Thoracic aorta endothelial cell (primary cell): ENCODE data around the gene PPP1R14B. TPM values are rescaled to one million over a fixed set of nuclear protein-coding genes. Genes with fewer than 3 reads are reported as not detected.

Source experiments
- small RNA-seq: library from RNA; depleted of rRNA; stranded (forward); fragments of <200 nt; gene quantifications from one replicate; pipeline ENCODE3, GENCODE V24; 2012
- total RNA-seq: library from RNA; depleted of rRNA; stranded (reverse); fragments of >200 nt; gene quantifications from 2 replicates; pipeline ENCODE4 v1.2.3, GENCODE V29; 2012

Gene PPP1R14B
- 258 and 294 TPM in 2 replicates for total RNA-seq

GRCh38 chr11:64246871-64247728 lies at the start of gene PPP1R14B:
PPP1R14B (minus strand) TSS chr11:64246943; CDS start chr11:64246673, 270 bp downstream.

GRCh38 chr11:64291262-64291751 lies 44.6 kb upstream of the PPP1R14B start, which contains the start of gene KCNK4:
KCNK4 (plus strand) TSS chr11:64291302; CDS start chr11:64293019, 1,717 bp downstream.

GRCh38 chr11:64284962-64285884 lies 38.5 kb upstream of the PPP1R14B start, which contains the start of gene GPR137:
GPR137 (plus strand) TSS chr11:64285848; CDS start chr11:64286525, 677 bp downstream.

GRCh38 chr11:64284048-64284961 lies 37.6 kb upstream of the PPP1R14B start, which contains the start of gene BAD:
BAD (minus strand) TSS chr11:64284665; CDS start chr11:64284368, 297 bp downstream.

GRCh38 chr11:64251016-64251752 lies 4.4 kb upstream of the PPP1R14B start, which contains the start of gene PLCB3:
PLCB3 (plus strand) TSS chr11:64251530; CDS start chr11:64251650, 120 bp downstream.

GRCh38 chr11:64240435-64241240 lies 6.1 kb downstream of the PPP1R14B start, which contains the start of gene FKBP2:
FKBP2 (plus strand) TSS chr11:64241095; CDS start chr11:64242388, 1,293 bp downstream.

GRCh38 chr11:64233913-64234586 lies 12.7 kb downstream of the PPP1R14B start, which contains the start of gene VEGFB:
VEGFB (plus strand) TSS chr11:64234584; CDS start chr11:64234834, 250 bp downstream.

GRCh38 chr11:64230171-64230984 lies 16.4 kb downstream of the PPP1R14B start, which contains the start of gene DNAJC4:
DNAJC4 (plus strand) TSS chr11:64230548; CDS start chr11:64230855, 307 bp downstream.

GRCh38 chr11:64225608-64226506 lies 20.9 kb downstream of the PPP1R14B start, which contains the start of the genes NUDT22 and TRPT1:
NUDT22 (plus strand) TSS chr11:64226274; CDS start chr11:64226653, 379 bp downstream.
TRPT1 (minus strand) TSS chr11:64226186; CDS start chr11:64225860, 326 bp downstream.

GRCh38 chr11:64206457-64207255 lies 40.1 kb downstream of the PPP1R14B start, which contains the start of gene FERMT3:
FERMT3 (plus strand) TSS chr11:64206721; CDS start chr11:64207365, 644 bp downstream.

Small RNA genes lying within 50 kb of the gene (small RNA-seq; reads per million reads assigned to genes)
- gene RF00019, result not detected

Other genes with a start within 250 kb of the PPP1R14B start
- gene FLRT1, start 211.0 kb downstream of the PPP1R14B start, total RNA-seq, result not detected in 2 replicates
- gene MACROD1, start 80.8 kb downstream of the PPP1R14B start, total RNA-seq, result 12.4 and 18.5 TPM in 2 replicates
- 247 and 273 TPM in 2 replicates for gene STIP1, start 60.8 kb downstream of the PPP1R14B start, total RNA-seq
- 124 and 138 TPM in 2 replicates for gene FERMT3, start 40.2 kb downstream of the PPP1R14B start, total RNA-seq
- 18.2 and 22.8 TPM in 2 replicates for gene TRPT1, start 20.8 kb downstream of the PPP1R14B start, total RNA-seq
- 27.9 and 34.0 TPM in 2 replicates for gene NUDT22, start 20.7 kb downstream of the PPP1R14B start, total RNA-seq
- 8.1 and 8.9 TPM in 2 replicates for gene DNAJC4, start 16.4 kb downstream of the PPP1R14B start, total RNA-seq
- gene VEGFB, start 12.4 kb downstream of the PPP1R14B start, total RNA-seq, result 11.0 and 14.8 TPM in 2 replicates
- 23.8 and 34.0 TPM in 2 replicates for gene FKBP2, start 5.8 kb downstream of the PPP1R14B start, total RNA-seq
- gene PLCB3, start 4.6 kb upstream of the PPP1R14B start, total RNA-seq, result 61.2 and 61.6 TPM in 2 replicates
- gene BAD, start 37.7 kb upstream of the PPP1R14B start, total RNA-seq, result 49.2 and 51.7 TPM in 2 replicates
- gene GPR137, start 38.9 kb upstream of the PPP1R14B start, total RNA-seq, result 9.1 and 9.7 TPM in 2 replicates
- gene KCNK4, start 44.4 kb upstream of the PPP1R14B start, total RNA-seq, result 0.07 TPM in 1 of 2 replicates, not detected in the other
- gene CATSPERZ, start 53.4 kb upstream of the PPP1R14B start, total RNA-seq, result 0.27 and 0.57 TPM in 2 replicates
- gene ESRRA, start 58.6 kb upstream of the PPP1R14B start, total RNA-seq, result 26.4 and 27.5 TPM in 2 replicates
- 172 and 196 TPM in 2 replicates for gene TRMT112, start 70.6 kb upstream of the PPP1R14B start, total RNA-seq
- gene PRDX5, start 71.2 kb upstream of the PPP1R14B start, total RNA-seq, result 108 and 151 TPM in 2 replicates
- gene CCDC88B, start 93.3 kb upstream of the PPP1R14B start, total RNA-seq, result 1.1 and 1.9 TPM in 2 replicates
- gene RPS6KA4, start 112.2 kb upstream of the PPP1R14B start, total RNA-seq, result 35.1 and 49.9 TPM in 2 replicates